GM12864 (cell line): ENCODE measurements around the gene RAB40C.

ENCODE experiments used
- DNase-seq: peaks from one replicate; pipeline ENCODE4 v3.0.0-alpha.2; 2011; ENCODE audit warnings: low read depth
- H3K4me3 ChIP-seq: 2 replicates; pipeline ENCODE4 v1.5.1; 2011; ENCODE audit warnings: mild to moderate bottlenecking, low read depth, low read length, control low read depth
- TF ChIP-seq, protein P1 (sequence below): IDR thresholded peaks from 2 replicates; pipeline ENCODE4 v1.5.1; 2011; ENCODE audit warnings: low read depth, mild to moderate bottlenecking, moderate library complexity, low read length, control low read depth, inconsistent platforms; ENCODE audit errors: missing control alignments

Gene RAB40C

DNA sequence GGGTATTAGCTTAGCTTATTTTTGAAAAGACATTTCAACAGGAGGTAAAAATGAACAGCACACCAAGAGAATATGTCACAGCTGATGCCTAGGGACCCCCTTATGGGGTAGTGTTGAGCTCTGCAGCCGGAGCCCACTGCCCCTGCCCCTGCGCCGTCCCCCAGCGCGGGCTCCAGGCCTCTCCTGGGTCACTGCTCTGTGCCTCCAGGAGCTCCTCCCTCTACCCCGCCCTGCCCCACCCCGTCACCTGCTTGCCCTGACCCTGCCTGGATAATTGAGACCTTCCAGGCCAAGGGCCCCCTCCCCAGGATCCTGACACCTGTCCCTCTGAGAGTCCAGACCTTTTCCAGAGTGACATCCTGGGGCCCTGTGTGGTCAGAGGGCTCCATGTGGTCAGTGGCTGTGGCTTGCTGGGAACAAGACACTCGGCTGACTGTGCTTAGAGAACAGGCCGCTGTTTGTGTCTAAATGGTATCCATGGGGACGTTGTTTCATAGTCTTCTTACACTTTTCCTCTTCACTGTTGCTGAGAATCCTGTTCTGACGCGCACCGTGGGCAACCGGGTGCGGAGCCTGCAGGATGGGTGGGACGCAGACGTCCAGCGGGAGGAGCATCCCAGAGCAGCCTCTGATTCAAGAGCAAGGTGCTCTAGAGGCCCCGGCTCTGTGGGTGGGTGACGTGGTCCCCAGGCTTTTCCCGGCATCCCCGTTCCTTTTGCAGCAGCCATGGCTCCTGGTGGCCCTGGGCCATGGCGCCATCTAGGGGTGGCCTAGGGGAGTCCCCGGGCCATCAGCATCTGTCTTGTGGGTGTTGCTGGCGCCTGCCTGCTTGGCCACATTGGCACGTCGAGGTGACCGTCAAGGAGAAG lies 20.9 kb downstream of the RAB40C start:
- DNase-seq: no peak
- no peak overlapping the region for H3K4me3 ChIP-seq
- TF ChIP-seq, protein P1, sequence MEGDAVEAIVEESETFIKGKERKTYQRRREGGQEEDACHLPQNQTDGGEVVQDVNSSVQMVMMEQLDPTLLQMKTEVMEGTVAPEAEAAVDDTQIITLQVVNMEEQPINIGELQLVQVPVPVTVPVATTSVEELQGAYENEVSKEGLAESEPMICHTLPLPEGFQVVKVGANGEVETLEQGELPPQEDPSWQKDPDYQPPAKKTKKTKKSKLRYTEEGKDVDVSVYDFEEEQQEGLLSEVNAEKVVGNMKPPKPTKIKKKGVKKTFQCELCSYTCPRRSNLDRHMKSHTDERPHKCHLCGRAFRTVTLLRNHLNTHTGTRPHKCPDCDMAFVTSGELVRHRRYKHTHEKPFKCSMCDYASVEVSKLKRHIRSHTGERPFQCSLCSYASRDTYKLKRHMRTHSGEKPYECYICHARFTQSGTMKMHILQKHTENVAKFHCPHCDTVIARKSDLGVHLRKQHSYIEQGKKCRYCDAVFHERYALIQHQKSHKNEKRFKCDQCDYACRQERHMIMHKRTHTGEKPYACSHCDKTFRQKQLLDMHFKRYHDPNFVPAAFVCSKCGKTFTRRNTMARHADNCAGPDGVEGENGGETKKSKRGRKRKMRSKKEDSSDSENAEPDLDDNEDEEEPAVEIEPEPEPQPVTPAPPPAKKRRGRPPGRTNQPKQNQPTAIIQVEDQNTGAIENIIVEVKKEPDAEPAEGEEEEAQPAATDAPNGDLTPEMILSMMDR: peak; percentile 61

DNA sequence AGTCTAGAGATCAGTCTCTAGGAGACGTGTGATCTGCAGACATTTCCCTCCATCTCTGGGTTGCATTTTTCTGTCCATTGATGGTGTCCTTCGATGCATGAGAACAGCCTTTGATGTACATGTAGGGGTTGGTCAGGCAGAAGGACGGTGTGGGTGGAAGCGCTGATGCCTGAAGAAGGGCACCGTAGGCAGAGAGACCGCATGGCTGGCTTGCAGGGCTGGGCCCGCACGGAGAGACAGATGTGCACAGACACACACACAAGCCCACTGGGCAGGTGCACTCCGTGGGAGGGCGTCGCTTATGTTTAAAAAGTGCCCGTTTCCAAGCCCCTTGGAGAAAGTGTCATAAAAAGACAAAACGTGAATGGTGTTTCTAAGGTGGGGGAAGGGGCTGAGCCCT lies 25.3 kb downstream of the RAB40C start:
- TF ChIP-seq, protein P1: no peak
- no peak for DNase-seq
- H3K4me3 ChIP-seq: no peak overlapping the region

DNA sequence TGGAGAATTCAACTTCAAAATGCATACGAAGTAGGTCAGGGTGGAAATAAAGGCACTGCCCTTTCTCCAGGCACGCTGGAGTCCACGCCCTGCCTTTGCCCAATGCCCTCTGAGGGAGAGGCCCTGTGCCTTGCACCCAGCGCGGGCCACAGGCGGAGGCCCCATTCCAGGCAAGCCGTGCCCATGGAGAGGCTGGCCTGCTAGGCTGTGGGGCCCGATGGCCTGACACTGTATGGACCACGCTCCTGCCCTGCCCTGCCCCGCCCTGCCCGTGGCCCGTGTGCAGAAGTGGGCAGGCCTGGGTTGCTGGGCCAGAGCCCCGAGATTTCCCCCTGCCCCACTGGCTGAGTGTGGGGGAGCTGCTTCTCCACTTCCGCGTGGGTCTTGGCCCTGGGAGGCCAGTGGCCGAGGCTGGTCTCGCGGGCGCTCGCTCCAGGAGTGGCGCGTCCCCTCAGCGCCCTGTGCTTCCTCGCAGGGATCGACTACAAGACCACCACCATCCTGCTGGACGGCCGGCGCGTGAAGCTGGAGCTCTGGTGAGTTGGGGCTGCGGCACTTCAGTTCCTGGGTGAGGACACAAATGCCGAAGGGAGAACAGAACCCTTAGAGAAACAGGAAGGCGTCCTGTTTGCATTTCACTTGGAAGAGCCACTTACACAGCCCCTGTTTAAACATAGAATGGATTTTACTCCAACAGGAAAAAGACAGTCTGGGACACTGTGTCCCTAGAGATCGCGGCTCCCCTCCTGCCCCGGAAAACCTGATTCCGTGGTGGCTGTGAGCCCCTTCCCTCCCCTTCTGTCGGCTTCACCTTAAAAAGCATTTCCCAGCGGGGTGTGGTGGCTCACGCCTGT lies 27.1 kb downstream of the RAB40C start:
- no peak overlapping the region for H3K4me3 ChIP-seq
- DNase-seq: no peak
- TF ChIP-seq, protein P1: no peak

DNA sequence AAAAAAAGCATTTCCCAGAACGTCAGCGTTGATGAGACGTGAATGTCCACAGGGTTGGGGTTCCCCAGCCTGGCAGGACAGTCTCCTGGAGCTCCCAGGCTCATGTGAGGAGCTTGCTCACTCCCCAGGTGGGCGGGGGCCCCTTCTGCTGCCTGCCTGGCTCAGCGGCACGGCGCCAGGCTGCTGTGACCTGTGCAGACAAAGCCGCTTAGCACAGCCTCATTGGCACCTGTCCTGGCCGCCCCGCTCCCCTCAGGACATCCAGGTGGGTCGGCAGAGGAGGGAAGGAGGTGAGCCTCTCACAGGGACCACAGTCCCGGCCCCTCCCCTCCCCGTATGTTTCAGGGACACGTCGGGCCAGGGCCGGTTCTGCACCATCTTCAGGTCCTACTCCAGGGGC lies 28.0 kb downstream of the RAB40C start:
- DNase-seq: no peak
- TF ChIP-seq, protein P1: no peak
- H3K4me3 ChIP-seq: no peak overlapping the region

DNA sequence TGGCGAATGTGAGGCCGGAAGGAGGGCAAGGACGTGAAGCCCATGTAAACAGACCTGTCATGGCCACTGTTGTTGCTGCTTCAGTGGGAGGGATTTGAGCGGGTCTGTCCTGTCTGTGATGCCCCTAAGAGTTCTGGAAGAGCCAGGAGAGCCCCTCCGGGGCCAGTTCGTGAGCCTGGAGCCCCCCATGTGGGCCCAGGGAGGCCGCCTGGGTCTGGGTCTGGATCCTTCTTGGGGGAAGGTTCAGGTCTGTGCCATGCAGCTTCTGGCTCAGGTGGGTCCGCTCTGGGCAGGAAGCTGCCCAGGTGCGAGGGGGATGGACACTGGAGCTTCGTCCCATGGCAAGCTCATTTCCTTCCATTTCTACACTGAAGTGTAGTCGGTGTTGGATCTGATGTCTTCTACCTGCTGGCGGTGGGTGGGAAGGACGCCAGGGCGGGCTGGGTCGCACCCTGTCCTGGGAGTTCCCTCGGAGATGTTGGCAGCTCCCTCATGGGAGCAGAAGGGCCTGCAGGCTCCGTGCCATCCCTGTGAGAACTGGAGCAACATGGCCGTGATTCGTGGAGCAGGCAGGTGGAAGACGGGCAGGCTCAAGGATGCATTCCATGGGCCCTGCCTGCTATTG lies 29.7 kb downstream of the RAB40C start:
- no peak for DNase-seq
- TF ChIP-seq, protein P1: no peak
- no peak overlapping the region for H3K4me3 ChIP-seq

DNA sequence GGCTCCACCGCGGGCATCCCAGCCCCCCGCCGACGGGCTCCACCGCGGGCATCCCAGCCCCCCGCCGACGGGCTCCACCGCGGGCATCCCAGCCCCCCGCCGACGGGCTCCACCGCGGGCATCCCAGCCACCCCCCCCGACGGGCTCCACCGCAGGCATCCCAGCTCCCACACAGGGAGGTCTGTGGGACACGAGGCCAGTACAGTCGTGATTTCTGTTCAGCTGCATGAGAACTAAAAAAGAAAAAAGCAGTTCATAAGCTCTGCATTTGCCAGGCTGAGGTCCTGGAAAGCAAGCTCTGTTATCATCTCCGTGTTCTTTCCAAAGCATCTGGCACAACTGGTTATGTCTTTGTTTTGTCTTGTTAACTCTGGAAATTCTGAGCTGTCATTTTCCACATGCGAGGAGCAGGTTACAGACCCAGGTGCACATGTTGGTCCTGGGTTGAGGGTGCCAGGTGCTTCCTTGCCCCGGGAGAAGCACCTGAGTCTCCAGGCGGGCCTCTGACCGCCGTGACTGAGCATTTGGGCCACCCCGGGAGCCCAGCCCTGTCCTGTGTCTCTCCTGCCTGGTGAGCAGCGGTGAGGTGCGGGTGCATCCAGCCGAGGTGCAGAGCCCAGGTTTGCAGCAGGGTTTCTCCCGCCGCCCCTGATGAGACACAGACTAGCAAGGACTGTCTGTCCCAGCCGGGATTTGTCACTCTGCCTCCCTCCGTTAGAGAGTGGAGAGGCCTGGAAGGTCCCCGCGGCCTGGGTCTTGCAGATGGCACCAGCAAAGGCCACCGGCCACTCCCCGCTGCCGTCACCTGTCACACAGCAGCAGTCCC lies 31.0 kb downstream of the RAB40C start:
- no peak for DNase-seq
- TF ChIP-seq, protein P1: no peak

More for the DNA sequence above, 31.0 kb downstream of the RAB40C start:
- no peak overlapping the region for H3K4me3 ChIP-seq
